DOHH2 (cell line): ENCODE data around the gene EEPD1.

ENCODE experiments used
- EZH2phosphoT487 ChIP-seq: fragments of 200-600 bp; sonication (generic); IDR thresholded peaks from 2 replicates; pipeline ENCODE4 v1.6.1; 2017; ENCODE audit warnings: borderline replicate concordance, mild to moderate bottlenecking, antibody characterized with exemption, low read length, moderate library complexity, mixed read lengths
- TF ChIP-seq, protein P1 (sequence below): fragments of 200-600 bp; sonication (generic); IDR thresholded peaks from one replicate; pipeline ENCODE4 v1.5.1; 2014; ENCODE audit warnings: antibody characterized with exemption, mild to moderate bottlenecking, low read depth, low read length; ENCODE audit not compliant: poor library complexity, severe bottlenecking

DNA sequence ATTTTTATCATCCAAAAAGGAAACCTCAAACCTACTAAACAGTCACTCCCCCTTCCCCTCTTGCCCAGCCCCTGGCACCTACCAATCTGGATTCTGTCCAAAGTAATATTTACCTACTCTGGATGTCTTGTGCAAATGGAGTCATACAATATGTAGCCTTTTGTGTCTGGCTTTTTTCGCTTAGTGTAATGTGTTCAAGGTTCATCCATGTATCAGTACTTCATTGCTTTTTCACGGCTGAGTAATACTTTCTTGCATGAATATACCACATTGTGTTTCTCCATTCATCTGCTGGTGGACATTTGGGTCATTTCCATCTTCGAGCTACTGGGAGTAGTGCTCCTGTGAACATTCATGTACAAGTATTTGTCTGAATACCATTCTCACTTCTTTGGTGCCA lies 113.6 kb downstream of the EEPD1 start:
- TF ChIP-seq, protein P1, sequence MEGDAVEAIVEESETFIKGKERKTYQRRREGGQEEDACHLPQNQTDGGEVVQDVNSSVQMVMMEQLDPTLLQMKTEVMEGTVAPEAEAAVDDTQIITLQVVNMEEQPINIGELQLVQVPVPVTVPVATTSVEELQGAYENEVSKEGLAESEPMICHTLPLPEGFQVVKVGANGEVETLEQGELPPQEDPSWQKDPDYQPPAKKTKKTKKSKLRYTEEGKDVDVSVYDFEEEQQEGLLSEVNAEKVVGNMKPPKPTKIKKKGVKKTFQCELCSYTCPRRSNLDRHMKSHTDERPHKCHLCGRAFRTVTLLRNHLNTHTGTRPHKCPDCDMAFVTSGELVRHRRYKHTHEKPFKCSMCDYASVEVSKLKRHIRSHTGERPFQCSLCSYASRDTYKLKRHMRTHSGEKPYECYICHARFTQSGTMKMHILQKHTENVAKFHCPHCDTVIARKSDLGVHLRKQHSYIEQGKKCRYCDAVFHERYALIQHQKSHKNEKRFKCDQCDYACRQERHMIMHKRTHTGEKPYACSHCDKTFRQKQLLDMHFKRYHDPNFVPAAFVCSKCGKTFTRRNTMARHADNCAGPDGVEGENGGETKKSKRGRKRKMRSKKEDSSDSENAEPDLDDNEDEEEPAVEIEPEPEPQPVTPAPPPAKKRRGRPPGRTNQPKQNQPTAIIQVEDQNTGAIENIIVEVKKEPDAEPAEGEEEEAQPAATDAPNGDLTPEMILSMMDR: no peak
- TF ChIP-seq EZH2phosphoT487: no peak
